Fibroblast of mammary gland (primary cell): ENCODE results near the gene CYS1.
A peak's percentile ranks its signal among the peaks of the same experiment; 100 is the strongest.

Source experiments
- DNase-seq: peaks from one replicate; pipeline ENCODE4 v3.0.0-alpha.2; 2010; ENCODE audit warnings: low read depth
- H3K4me3 ChIP-seq: 2 replicates; pipeline ENCODE4 v1.5.1; 2011; ENCODE audit warnings: low read depth, mild to moderate bottlenecking, low read length, moderate library complexity; ENCODE audit not compliant: control insufficient read depth
- CTCF ChIP-seq: conservative IDR thresholded peaks from 2 replicates; pipeline ENCODE4 v1.5.1; 2011; ENCODE audit warnings: low read depth, low read length, inconsistent platforms; ENCODE audit not compliant: control insufficient read depth, insufficient read depth

The CYS1 gene

GRCh38 chr2:10026940-10027569, 53.2 kb downstream of the CYS1 start:
- no peak for TF ChIP-seq CTCF
- no peak overlapping the region for H3K4me3 ChIP-seq
- DNase-seq = no peak

DNA sequence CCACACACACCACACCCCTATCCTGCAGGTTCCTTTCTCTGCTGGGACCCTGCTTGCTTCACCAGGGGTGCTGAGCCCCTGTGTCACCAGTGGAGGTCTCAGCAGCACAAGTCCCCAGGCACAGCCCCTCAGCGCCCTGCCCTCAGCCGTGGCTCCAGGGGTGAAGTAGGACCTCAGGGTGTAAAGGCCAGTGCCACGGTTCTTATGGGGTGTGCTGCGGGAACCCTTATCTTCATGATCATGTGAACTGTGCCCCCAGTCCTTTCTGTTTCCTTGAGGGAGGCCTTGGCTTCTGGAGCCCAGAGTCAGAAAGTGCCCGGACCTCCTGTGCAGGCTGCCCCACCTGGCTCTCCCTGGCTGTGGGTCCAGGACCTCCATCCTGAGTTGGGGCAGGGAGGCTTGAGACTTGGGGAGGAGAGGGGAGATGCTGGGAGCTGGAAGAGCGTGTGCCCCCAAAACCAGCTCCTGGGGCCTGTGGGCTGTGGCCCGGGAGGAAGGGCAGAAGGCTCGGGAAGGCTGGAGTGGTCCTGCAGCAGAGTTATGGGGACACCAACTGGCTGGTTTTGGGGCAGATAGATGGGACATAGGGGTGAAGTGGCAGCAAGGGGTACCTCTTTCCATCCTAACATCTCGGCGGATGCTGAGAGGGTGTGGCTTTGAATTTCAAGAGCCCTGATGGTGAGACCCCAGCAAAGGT, 57.1 kb downstream of the CYS1 start:
- peak; percentile 17 for TF ChIP-seq CTCF
- no peak overlapping the region for H3K4me3 ChIP-seq
- DNase-seq = no peak

DNA sequence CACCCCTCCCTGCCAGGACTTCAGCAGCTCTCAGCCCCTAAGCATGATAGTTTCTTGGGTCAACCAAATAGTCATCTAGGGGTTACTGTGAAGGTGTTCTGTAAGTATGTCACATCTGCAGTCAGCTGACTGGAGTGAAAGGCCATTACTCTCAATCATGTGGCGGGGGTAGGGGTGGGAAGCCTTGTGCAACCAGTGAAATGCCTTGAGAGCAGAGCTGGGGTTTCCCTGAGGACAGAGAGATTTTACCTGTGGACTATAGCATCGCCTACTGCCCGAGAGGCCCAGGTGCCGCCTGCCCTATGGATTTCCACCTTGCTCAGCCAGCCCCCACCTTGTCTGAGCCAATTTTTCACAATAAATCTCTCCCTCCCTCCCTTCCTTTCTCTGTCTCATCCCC, 57.8 kb downstream of the CYS1 start:
- H3K4me3 ChIP-seq = no peak overlapping the region
- TF ChIP-seq CTCF = no peak
- DNase-seq = no peak

GRCh38 chr2:10022041-10022421, 58.2 kb downstream of the CYS1 start:
- no peak for DNase-seq
- no peak overlapping the region for H3K4me3 ChIP-seq
- TF ChIP-seq CTCF = no peak

GRCh38 chr2:10019602-10020400, 60.4 kb downstream of the CYS1 start:
- no peak overlapping the region for H3K4me3 ChIP-seq
- DNase-seq = no peak
- TF ChIP-seq CTCF = no peak

GRCh38 chr2:10019174-10019573, 61.0 kb downstream of the CYS1 start:
- TF ChIP-seq CTCF = no peak

More at GRCh38 chr2:10019174-10019573, 61.0 kb downstream of the CYS1 start:
- H3K4me3 ChIP-seq = no peak overlapping the region
- peak; percentile 24 for DNase-seq
